ENCODE results near the gene SUPT6H. TPM values are rescaled to one million over a fixed set of nuclear protein-coding genes. Genes with fewer than 3 reads are reported as not detected.
A peak's percentile ranks its signal among the peaks of the same experiment; 100 is the strongest.

SUPT6H gene
- total RNA-seq, 4 donors from 2014 or later, result 48.3 to 81.9 (median 64.8) TPM

- Histone ChIP-seq H3K27ac (no peak overlapping the region), H3K9me3 (no peaks in the 10 kb centered on the region), H3K27me3 (no peaks in the 10 kb centered on the region), H3K4me1 (peaks cover 14 to 26% of the 10 kb centered on the region in 2 donors), H3K4me3 (no peak overlapping the region), H3K36me3 (no peaks in the 10 kb centered on the region)
- in situ Hi-C loops (cut with MboI; ENCODE audit: low sequenced_read_pairs in 4 of 4), result loop anchor here in 1 of 4 donors (25.0 kb wide), 1 partner anchor 113 kb away; the partner anchor contains the start of gene ERAL1
- no peak for TF ChIP-seq CTCF (IDR thresholded peaks at IDR 0.05 in 4 of 5, conservative IDR thresholded peaks at IDR 0.05 in 1 of 5)
- no peak for TF ChIP-seq POLR2A (IDR thresholded peaks at IDR 0.05)
- intact Hi-C loops (cut with DNase I; ENCODE audit: low total_unique reads), result loop anchor here (1.0 kb wide), 1 partner anchor 23 kb away; the partner anchor contains the start of gene TLCD1
- ATAC-seq, result no peak
- DNase-seq, result no peak
Measured at GRCh38 chr17:28749516-28750177, 87.6 kb downstream of the SUPT6H start.

- intact Hi-C loops (cut with DNase I; ENCODE audit: low total_unique reads) (loop anchor here (1.0 kb wide), 1 partner anchor 24 kb away; the partner anchor contains the start of gene TLCD1), in situ Hi-C loops (cut with MboI; ENCODE audit: low sequenced_read_pairs in 4 of 4) (loop anchor here in 1 of 4 donors (25.0 kb wide), 1 partner anchor 112 kb away; the partner anchor contains the start of gene ERAL1)
- Histone ChIP-seq H3K27ac (no peak overlapping the region), H3K4me3 (no peak overlapping the region), H3K27me3 (no peaks in the 10 kb centered on the region), H3K36me3 (no peaks in the 10 kb centered on the region), H3K4me1 (peaks cover 7 to 20% of the 10 kb centered on the region in 2 donors), H3K9me3 (no peaks in the 10 kb centered on the region)
- ATAC-seq, result peak; percentile 81 to 93
- TF ChIP-seq POLR2A (IDR thresholded peaks at IDR 0.05) (no peak), CTCF (IDR thresholded peaks at IDR 0.05 in 4 of 5, conservative IDR thresholded peaks at IDR 0.05 in 1 of 5) (peak; percentile 93 to 100 (median 98))
- peak; percentile 84 to 90 for DNase-seq
Measured at GRCh38 chr17:28750178-28751047, 88.4 kb downstream of the SUPT6H start.

GRCh38 chr17:28751600-28752366 lies 89.8 kb downstream of the SUPT6H start:
- in situ Hi-C loops (cut with MboI; ENCODE audit: low sequenced_read_pairs in 4 of 4) (loop anchor here in 1 of 4 donors (25.0 kb wide), 1 partner anchor 111 kb away; the partner anchor contains the start of gene ERAL1), intact Hi-C loops (cut with DNase I; ENCODE audit: low total_unique reads) (no loop called here)
- ATAC-seq (no peak), DNase-seq (no peak)
- Histone ChIP-seq H3K36me3 (no peaks in the 10 kb centered on the region), H3K27ac (no peak overlapping the region), H3K4me1 (peaks cover 6 to 7% of the 10 kb centered on the region in 2 donors), H3K4me3 (no peak overlapping the region), H3K9me3 (no peaks in the 10 kb centered on the region), H3K27me3 (no peaks in the 10 kb centered on the region)
- TF ChIP-seq CTCF (IDR thresholded peaks at IDR 0.05 in 4 of 5, conservative IDR thresholded peaks at IDR 0.05 in 1 of 5) (no peak), POLR2A (IDR thresholded peaks at IDR 0.05) (no peak)

Other genes starting within 250 kb of the SUPT6H start
- gene SLC13A2, start 188.6 kb upstream of the SUPT6H start, total RNA-seq, result under 1 TPM in 1 of 4 donors, not detected in 3; 0.34 TPM
- gene FOXN1, start 155.9 kb upstream of the SUPT6H start, total RNA-seq, result not detected
- 10 to 100 TPM in 1 of 4 donors, 1 to 10 TPM in 3; 3.1 to 10.2 (median 6.3) TPM for gene UNC119, start 109.6 kb upstream of the SUPT6H start, total RNA-seq
- gene PIGS, start 90.7 kb upstream of the SUPT6H start, total RNA-seq, result 10 to 100 TPM; 25.0 to 63.0 (median 50.0) TPM
- 1 to 10 TPM in 3 of 4 donors, under 1 TPM in 1; 0.87 to 7.0 (median 3.3) TPM for gene ALDOC, start 85.3 kb upstream of the SUPT6H start, total RNA-seq
- 1 to 10 TPM in 2 of 4 donors, under 1 TPM in 2; 0.41 to 1.5 (median 0.96) TPM for gene SPAG5, start 63.2 kb upstream of the SUPT6H start, total RNA-seq
- 10 to 100 TPM in 1 of 4 donors, 1 to 10 TPM in 3; 1.8 to 10.1 (median 2.8) TPM for gene RSKR, start 48.0 kb upstream of the SUPT6H start, total RNA-seq
- 10 to 100 TPM; 71.6 to 93.4 (median 81.0) TPM for gene BLTP2, start 17.0 kb upstream of the SUPT6H start, total RNA-seq
- 10 to 100 TPM; 23.6 to 36.4 (median 28.4) TPM for gene SDF2, start 299 bp upstream of the SUPT6H start, total RNA-seq
- 1 to 10 TPM in 1 of 4 donors, under 1 TPM in 2, not detected in 1; 0.42 to 1.6 (median 0.49) TPM for gene PROCA1, start 49.7 kb downstream of the SUPT6H start, total RNA-seq
- gene RAB34, start 55.7 kb downstream of the SUPT6H start, total RNA-seq, result 10 to 100 TPM; 14.9 to 53.3 (median 32.7) TPM
- 100 to 1,000 TPM; 434 to 647 (median 533) TPM for gene RPL23A, start 57.8 kb downstream of the SUPT6H start, total RNA-seq
- gene TLCD1, start 64.0 kb downstream of the SUPT6H start, total RNA-seq, result under 1 TPM in 3 of 4 donors, not detected in 1; 0.46 to 0.82 (median 0.75) TPM
- 1 to 10 TPM; 1.3 to 8.1 (median 1.9) TPM for gene NEK8, start 66.6 kb downstream of the SUPT6H start, total RNA-seq
- gene TRAF4, start 81.8 kb downstream of the SUPT6H start, total RNA-seq, result 1 to 10 TPM; 2.0 to 6.4 (median 3.8) TPM
- gene FAM222B, start 180.6 kb downstream of the SUPT6H start, total RNA-seq, result 10 to 100 TPM; 36.2 to 82.6 (median 66.8) TPM
- 10 to 100 TPM; 35.1 to 69.2 (median 64.1) TPM for gene ERAL1, start 192.8 kb downstream of the SUPT6H start, total RNA-seq
- gene FLOT2, start 235.5 kb downstream of the SUPT6H start, total RNA-seq, result 10 to 100 TPM; 15.3 to 37.9 (median 28.4) TPM
- gene DHRS13, start 240.9 kb downstream of the SUPT6H start, total RNA-seq, result 1 to 10 TPM in 3 of 4 donors, under 1 TPM in 1; 0.25 to 3.7 (median 2.4) TPM

Data from gastrocnemius medialis (tissue), 4 donors.